ENCODE data around the gene PPP1CC. TPM values are rescaled to one million over a fixed set of nuclear protein-coding genes. Genes with fewer than 3 reads are reported as not detected.

PPP1CC gene
- total and polyA plus RNA-seq, 8 donors = 33.3 to 92.7 (median 70.2) TPM

DNA sequence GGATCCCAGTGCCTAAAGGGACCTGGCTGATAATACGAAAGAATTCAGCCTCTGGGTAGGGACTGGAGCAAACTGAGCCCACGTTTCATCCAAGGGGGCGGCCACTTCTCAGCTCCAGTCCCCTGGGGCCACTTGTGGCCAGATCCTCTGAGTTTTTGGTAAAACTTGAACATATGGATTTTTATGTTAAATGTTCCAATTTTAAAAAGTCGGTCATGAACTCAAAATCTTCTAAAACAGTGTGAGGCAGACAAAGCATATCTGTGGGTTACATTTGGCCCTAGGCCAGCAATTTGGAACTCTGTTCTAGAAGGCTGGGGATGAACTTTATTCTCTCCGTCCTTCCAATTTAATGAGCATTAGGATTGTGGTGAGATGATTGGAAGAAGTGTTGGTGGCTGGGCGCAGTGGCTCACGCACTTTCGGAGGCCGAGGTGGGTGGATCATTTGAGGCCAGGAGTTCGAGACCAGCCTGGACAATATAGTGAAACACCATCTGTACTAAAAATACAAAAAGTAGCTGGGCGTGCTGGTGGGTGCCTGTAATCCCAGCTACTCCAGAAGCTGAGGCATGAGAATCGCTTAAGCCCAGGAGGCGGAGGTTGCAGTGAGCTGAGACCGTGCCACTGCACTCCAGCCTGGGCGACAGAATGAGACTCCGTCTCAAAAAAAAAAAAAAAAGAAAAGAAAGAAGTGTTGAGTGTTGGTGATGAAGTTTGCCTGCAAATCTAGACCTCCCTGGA lies 3.0 kb upstream of the PPP1CC start:
- no peak for DNase-seq
- WGBS, 2 donors = 88 to 94% methylated on average over 16 of the region's 16 CpGs
- intact Hi-C loops (cut with DNase I) = no loop called here
- no peaks in the 10 kb centered on the region for H3K9me3 ChIP-seq
- no peak for FAIRE-seq
- no peak overlapping the region for H3K4me3 ChIP-seq
- H3K4me1 ChIP-seq = peaks cover 0 to 7% (median 5%) of the 10 kb centered on the region in 3 donors
- no peak overlapping the region for H3K27ac ChIP-seq
- H3K27me3 ChIP-seq = no peaks in the 10 kb centered on the region
- ATAC-seq = no peak
- TF ChIP-seq, protein P1, sequence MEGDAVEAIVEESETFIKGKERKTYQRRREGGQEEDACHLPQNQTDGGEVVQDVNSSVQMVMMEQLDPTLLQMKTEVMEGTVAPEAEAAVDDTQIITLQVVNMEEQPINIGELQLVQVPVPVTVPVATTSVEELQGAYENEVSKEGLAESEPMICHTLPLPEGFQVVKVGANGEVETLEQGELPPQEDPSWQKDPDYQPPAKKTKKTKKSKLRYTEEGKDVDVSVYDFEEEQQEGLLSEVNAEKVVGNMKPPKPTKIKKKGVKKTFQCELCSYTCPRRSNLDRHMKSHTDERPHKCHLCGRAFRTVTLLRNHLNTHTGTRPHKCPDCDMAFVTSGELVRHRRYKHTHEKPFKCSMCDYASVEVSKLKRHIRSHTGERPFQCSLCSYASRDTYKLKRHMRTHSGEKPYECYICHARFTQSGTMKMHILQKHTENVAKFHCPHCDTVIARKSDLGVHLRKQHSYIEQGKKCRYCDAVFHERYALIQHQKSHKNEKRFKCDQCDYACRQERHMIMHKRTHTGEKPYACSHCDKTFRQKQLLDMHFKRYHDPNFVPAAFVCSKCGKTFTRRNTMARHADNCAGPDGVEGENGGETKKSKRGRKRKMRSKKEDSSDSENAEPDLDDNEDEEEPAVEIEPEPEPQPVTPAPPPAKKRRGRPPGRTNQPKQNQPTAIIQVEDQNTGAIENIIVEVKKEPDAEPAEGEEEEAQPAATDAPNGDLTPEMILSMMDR (IDR thresholded peaks at IDR 0.05) = no peak
- H3K36me3 ChIP-seq = no peaks in the 10 kb centered on the region

DNA sequence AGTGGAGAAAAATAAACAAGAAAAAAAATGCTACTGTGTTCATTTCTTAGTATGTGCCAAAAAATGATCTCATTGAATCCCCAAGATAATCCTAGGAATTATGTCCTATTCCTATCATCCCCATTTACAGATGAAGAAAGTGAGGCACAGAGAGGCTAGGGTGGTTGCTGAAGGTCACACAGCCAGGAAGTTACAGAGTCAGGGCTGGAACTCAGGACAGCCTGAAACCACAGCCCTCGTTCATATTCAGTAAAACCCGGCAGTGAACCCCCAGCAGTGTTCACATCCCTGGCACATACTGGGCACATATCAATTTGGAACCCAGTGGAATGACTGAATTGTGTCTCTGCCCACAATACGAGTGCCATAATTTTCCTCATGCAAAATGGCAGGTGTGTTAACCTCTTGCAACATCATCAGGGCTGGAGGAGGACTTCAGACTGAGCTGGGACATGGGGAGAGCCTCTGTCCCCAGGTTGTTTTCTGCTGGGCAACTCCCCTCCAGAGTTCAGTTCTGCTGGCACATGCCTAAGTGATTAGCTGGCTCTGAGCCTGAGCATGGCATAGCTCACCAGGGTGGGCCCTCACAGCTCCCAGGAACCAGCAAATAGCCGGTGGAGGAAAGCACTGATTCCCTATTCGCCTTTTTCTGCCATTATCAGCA lies 2.0 kb upstream of the PPP1CC start:
- DNase-seq (peak in 1 of 6 donors; percentile 21), ATAC-seq (peak in 1 of 4 donors; percentile 9), FAIRE-seq (no peak)
- TF ChIP-seq, protein P1 (IDR thresholded peaks at IDR 0.05) = no peak
- no peaks in the 10 kb centered on the region for H3K9me3 ChIP-seq
- H3K4me3 ChIP-seq = no peak overlapping the region
- H3K27me3 ChIP-seq = no peaks in the 10 kb centered on the region
- H3K36me3 ChIP-seq = no peaks in the 10 kb centered on the region
- H3K4me1 ChIP-seq = peaks cover 8 to 15% (median 13%) of the 10 kb centered on the region in 3 donors
- H3K27ac ChIP-seq = no peak overlapping the region
- 55 to 62% methylated on average over 5 of the region's 5 CpGs for WGBS, 2 donors
- intact Hi-C loops (cut with DNase I) = no loop called here

DNA sequence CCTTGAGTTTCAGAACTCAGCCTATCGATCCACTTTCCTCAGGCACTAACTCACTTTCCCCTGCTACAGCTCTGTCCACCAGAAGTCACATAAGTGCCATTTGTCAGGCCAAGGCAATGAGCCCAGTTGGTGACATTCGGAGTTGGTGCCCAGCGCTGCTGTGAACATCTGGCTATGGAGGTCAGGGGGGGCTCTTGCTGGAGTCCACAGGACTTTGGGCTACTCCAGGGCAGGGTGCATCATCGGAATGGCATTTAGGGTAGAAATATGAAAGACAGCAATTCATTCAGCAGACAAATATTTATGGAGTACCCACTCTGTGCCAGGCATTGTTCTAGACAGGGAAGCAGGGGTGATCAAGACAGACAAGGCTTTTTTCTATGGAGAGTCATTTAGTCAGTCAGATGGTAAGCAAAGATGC lies 1.5 kb upstream of the PPP1CC start:
- no peaks in the 10 kb centered on the region for H3K27me3 ChIP-seq
- no peak overlapping the region for H3K27ac ChIP-seq
- TF ChIP-seq, protein P1 (IDR thresholded peaks at IDR 0.05) = no peak
- no peak overlapping the region for H3K4me3 ChIP-seq
- peaks cover 14 to 20% (median 19%) of the 10 kb centered on the region in 3 donors for H3K4me1 ChIP-seq
- no peak for FAIRE-seq
- intact Hi-C loops (cut with DNase I) = no loop called here
- DNase-seq = peak in 4 of 6 donors; percentile 32 to 49 (median 42)
- 32 to 39% methylated on average over 4 of the region's 4 CpGs for WGBS, 2 donors
- H3K36me3 ChIP-seq = no peaks in the 10 kb centered on the region
- H3K9me3 ChIP-seq = no peaks in the 10 kb centered on the region
- peak in 2 of 4 donors; percentile 6 for ATAC-seq

DNA sequence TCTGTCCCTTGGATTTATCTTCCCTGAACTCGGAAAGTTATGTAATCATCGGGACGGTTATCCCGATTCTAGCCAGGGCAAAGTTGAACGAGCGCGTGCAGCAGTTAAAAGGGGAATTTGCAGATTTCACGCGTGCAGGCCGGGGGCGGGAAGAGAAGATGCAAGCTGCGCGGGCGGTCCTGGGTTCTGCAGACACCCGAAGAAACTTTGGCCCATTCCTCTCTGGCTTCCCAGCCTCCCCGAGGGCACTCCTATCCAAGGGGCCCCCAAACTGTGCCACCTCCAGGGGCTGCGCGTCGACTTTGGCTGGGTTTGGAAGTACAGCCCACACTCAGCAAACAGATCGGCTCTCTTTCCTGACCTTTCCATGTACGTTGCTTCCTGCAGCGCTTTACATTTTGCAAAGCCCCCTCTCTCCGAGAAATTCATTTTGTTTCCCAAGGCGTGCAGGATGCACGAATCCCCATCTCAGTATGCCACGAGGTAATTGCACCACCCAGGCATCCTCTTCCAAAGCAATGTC lies 941 bp upstream of the PPP1CC start:
- Histone ChIP-seq H3K4me1 (peaks cover 19 to 26% (median 24%) of the 10 kb centered on the region in 3 donors), H3K36me3 (no peaks in the 10 kb centered on the region), H3K27ac (no peak overlapping the region), H3K4me3 (peak overlapping the region in 3 of 4 donors; percentile 89 to 95 (median 95)), H3K27me3 (no peaks in the 10 kb centered on the region), H3K9me3 (no peaks in the 10 kb centered on the region)
- WGBS, 2 donors = 14 to 20% methylated on average over 26 of the region's 26 CpGs
- intact Hi-C loops (cut with DNase I) = no loop called here
- DNase-seq (peak; percentile 11 to 60 (median 34)), ATAC-seq (peak in 3 of 4 donors; percentile 14 to 39 (median 36)), FAIRE-seq (no peak)
- TF ChIP-seq, protein P1 (IDR thresholded peaks at IDR 0.05) = no peak
